Stimulated activated CD4-positive, alpha-beta T cell treated with anti-CD3 and anti-CD28 coated beads, Interleukin-15, amount 100 ng/mL, for 24 hours (primary cell): ENCODE data around the gene MID1IP1.

Source experiments
- DNase-seq: peaks from one replicate; pipeline ENCODE4 v3.0.0-alpha.2; 2020

Gene MID1IP1

DNA sequence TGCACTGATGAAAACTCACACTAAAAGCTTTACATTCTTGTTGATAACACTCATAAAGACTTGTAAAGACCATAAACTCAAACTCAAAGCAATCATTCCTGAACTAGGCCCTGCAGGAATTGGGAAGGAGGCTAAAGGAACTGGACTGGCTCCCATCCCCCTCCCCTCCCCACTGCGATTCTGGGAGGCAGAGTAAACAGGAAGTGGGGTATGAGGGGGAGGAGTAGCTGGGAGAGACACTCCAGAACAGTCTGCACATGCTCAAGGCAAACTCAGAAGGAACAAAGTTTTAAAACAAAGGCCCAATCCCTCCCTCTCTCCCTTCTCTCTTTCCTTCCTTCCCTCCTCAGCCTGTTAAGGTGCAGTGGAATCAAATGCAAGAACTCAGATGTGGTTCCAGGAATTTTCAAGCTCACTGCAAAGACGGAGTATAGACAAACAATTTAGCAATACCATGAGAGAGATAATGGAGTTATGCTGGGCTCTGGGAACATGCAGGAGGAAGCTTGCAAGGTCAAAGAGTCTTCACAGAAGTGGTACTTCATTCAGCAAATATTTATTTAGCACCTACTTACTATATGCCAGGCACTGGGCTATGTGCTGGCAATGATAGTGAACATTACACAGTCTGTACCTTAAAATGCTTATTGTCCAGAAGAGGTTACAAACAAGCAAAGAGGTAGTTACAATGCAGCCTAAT is 15.9 kb downstream of the MID1IP1 start:
- no peak for DNase-seq

- DNase-seq: no peak
These were observed 17.9 kb downstream of the MID1IP1 start for GRCh38 chrX:38819163-38819562.

- no peak for DNase-seq
These were observed 18.4 kb downstream of the MID1IP1 start for GRCh38 chrX:38819709-38820108.

GRCh38 chrX:38820751-38821150 is 19.5 kb downstream of the MID1IP1 start:
- DNase-seq: no peak

GRCh38 chrX:38824176-38824575 is 22.9 kb downstream of the MID1IP1 start:
- no peak for DNase-seq

DNA sequence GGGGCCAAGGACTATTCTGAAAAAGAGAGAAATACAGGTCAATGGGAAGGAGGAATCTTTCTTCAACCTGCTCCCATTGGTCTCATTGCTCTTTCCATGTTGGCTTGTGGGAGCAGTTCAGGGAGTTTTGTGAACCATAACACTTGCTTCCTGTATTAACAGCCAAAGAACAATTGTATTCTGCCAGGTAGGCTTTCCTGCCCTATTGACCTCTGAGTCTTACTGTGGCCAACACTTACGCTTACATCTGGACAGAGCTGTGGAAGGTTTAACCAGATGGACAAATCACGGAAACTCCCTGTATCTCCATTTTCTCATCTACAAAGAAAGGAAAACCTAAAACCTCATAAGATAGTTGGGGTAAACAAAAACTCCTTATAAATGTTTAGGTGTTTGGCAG is 30.7 kb downstream of the MID1IP1 start:
- no peak for DNase-seq

- no peak for DNase-seq
These were observed 36.1 kb downstream of the MID1IP1 start for GRCh38 chrX:38837389-38837788.

DNA sequence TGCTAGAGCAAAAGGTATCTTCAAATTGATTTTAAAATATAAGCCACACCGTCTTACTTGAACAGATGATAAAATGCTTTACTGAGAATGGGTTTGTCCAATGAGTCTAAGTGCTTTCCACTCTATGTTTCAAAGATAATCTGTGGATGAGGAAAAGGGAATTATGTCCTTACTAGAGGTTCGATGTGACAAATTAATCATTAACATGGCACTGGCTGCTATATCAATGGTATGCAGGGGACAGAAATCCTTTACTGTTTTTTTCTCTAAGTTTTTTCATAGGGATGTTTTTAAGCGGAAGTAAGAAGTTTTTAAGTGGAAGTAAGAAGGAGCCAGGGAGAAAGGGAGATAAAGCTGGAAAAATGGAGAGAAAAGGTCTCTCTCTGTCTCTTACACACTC is 38.0 kb downstream of the MID1IP1 start:
- no peak for DNase-seq

- DNase-seq: no peak
These were observed 38.7 kb downstream of the MID1IP1 start for GRCh38 chrX:38839944-38840343.

GRCh38 chrX:38841750-38842149 is 40.5 kb downstream of the MID1IP1 start:
- no peak for DNase-seq

DNA sequence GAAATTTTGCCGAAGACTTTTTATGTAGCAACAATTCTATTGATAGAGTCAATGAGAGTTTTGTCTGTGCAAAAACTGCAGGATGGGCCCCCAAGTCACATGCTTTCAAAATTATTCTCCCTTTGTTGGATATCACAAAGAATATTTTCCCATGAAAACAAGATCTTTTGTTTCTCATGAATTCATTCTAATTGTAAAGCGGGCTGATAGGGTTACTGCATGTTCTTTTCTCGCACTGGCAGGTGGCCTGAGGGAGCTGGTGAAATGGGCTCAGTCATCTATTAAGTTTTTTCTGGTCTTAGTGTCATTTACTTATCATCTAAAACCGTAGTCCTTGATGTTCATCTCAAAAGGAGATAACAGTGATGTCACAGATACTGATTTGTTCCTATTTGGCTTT is 44.2 kb downstream of the MID1IP1 start:
- no peak for DNase-seq

GRCh38 chrX:38847206-38847902 is 46.1 kb downstream of the MID1IP1 start:
- DNase-seq: no peak

- no peak for DNase-seq
These were observed 46.6 kb downstream of the MID1IP1 start for GRCh38 chrX:38847903-38848230.

DNA sequence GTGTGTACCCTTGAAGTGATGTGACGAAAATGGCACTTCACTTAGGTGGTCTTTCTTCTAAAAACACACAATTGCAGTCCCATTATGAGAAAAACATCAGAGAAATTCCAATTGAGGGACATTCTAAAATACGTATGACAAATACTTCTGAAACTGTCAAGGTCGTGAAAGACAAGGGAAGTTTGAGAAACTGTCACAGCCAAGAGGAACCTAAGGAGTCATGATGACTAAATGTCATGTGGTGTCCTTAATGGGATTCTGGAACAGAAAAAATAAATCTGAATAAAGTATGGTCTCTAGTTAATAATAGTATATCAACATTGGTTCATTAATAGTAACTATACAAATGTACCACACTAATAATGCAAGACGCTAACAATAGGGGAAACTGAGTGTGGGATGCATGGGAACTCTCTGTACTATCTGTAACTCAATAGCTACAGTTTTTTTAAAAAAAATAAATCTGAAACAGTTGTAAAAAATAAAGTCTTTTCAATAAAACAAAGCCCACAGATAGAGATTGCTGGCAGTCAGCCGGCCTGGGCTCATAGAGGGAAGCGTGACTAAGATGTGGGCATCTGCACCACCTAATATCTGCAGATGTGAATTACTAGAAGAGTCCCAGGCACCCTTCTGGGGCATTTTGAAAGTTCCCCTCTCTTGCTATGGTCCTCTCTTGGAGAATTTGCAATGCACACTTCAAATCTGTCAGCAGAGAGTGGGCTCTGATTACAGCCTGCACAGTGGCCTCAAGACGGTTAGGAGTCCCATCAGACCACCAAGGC is 47.6 kb downstream of the MID1IP1 start:
- no peak for DNase-seq

GRCh38 chrX:38850807-38851544 is 49.7 kb downstream of the MID1IP1 start:
- no peak for DNase-seq

GRCh38 chrX:38854305-38854704 is 53.0 kb downstream of the MID1IP1 start:
- DNase-seq: no peak
